Activated naive CD8-positive, alpha-beta T cell treated with anti-CD3 and anti-CD28 coated beads, Interleukin-2, amount 50 U/mL, for 16 hours (primary cell): ENCODE data around the gene BCO1.

ENCODE experiments used
- DNase-seq: peaks from one replicate; pipeline ENCODE4 v3.0.0-alpha.2; 2020; ENCODE audit warnings: low read depth, low spot score

Gene BCO1

GRCh38 chr16:81318711-81319110, 80.2 kb downstream of the BCO1 start:
- no peak for DNase-seq

- DNase-seq: no peak
These were observed 80.9 kb downstream of the BCO1 start for GRCh38 chr16:81319221-81319912.

- no peak for DNase-seq
These were observed 82.5 kb downstream of the BCO1 start for GRCh38 chr16:81321039-81321438.

- DNase-seq: no peak
These were observed 83.0 kb downstream of the BCO1 start for GRCh38 chr16:81321536-81321935.

- no peak for DNase-seq
These were observed 86.3 kb downstream of the BCO1 start for GRCh38 chr16:81324808-81325207.

- no peak for DNase-seq
These were observed 88.5 kb downstream of the BCO1 start for GRCh38 chr16:81327011-81327410.

GRCh38 chr16:81327447-81328196, 89.1 kb downstream of the BCO1 start:
- DNase-seq: no peak

GRCh38 chr16:81329947-81330346, 91.5 kb downstream of the BCO1 start:
- no peak for DNase-seq

GRCh38 chr16:81333356-81333755, 94.9 kb downstream of the BCO1 start:
- DNase-seq: no peak

- no peak for DNase-seq
These were observed 97.2 kb downstream of the BCO1 start for GRCh38 chr16:81335669-81336068.

GRCh38 chr16:81337097-81337496, 98.6 kb downstream of the BCO1 start:
- no peak for DNase-seq
